NOMO-1 treated with dmso at 0.1 percent for 144 hours (cell line): Measurements from ENCODE around the gene PBLD.

ENCODE experiments used
- DNase-seq: peaks from one replicate; lab custom pipeline; 2025; ENCODE audit not compliant: unreplicated experiment; lab: John Stamatoyannopoulos, UW

The PBLD gene

GRCh38 chr10:68238371-68238770, 94.4 kb downstream of the PBLD start:
- no peak for DNase-seq

- DNase-seq = no peak
Observed at GRCh38 chr10:68237173-68237572, 95.6 kb downstream of the PBLD start.

- no peak for DNase-seq
Observed at GRCh38 chr10:68235581-68235980, 97.1 kb downstream of the PBLD start.

- no peak for DNase-seq
Observed at GRCh38 chr10:68235111-68235510, 97.6 kb downstream of the PBLD start.

DNA sequence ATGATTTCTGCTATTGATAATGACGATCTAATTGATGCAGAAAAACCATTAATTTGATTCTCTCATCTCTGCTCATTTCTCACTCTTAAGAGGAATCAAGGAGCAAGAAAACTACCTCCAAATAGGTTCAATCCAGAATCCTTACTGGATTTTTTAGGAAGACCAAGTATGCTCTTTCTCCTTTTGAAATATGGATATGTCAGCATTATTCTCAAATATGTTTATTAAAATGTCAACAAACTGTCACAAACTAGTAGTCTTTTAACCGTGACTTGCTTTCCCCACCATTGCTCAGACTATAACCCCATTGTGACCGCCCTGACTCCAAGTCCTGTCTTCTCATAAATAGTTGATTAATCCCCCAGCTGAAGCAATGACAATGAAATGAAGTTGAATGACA, 99.7 kb downstream of the PBLD start:
- no peak for DNase-seq
